Activated B cell treated with CpG ODN at 0.5 μM for 24 hours (primary cell): Measurements from ENCODE around the gene SPACA4. TPM values are rescaled to one million over a fixed set of nuclear protein-coding genes. Genes with fewer than 3 reads are reported as not detected.
A peak's percentile ranks its signal among the peaks of the same experiment; 100 is the strongest.

Experiments
- ATAC-seq: fragments of 200-7000 bp; cut with Tn5 transposase; one replicate; pipeline ENCODE4 v1.10.0; 2021; ENCODE audit warnings: low read depth, mild to moderate bottlenecking, moderate library complexity
- CTCF ChIA-PET: fragments of 350-600 bp; sonication (Branson Sonifier 250); formaldehyde crosslinking; loops from one replicate; lab custom pipeline; 2021; ENCODE audit warnings: antibody characterized with exemption; lab: Charles Lee
- POLR2A ChIA-PET: fragments of 350-600 bp; sonication (Branson Sonifier 250); formaldehyde crosslinking; loops from one replicate; lab custom pipeline; 2021; ENCODE audit warnings: antibody characterized with exemption; lab: Charles Lee
- DNase-seq: peaks from one replicate; pipeline ENCODE4 v3.0.0; 2022
- H3K27ac Mint-ChIP-seq: one replicate; pipeline ENCODE4 v1.8.0; 2020; ENCODE audit warnings: mixed read lengths
- H3K27me3 Mint-ChIP-seq: one replicate; pipeline ENCODE4 v1.8.0; 2021; ENCODE audit warnings: mixed read lengths
- H3K36me3 Mint-ChIP-seq: one replicate; pipeline ENCODE4 v1.8.0; 2021; ENCODE audit warnings: low read depth, mixed read lengths
- H3K4me1 Mint-ChIP-seq: one replicate; pipeline ENCODE4 v1.8.0; 2021; ENCODE audit warnings: mixed read lengths
- H3K4me3 Mint-ChIP-seq: one replicate; pipeline ENCODE4 v1.8.0; 2020; ENCODE audit warnings: mild to moderate bottlenecking, mixed read lengths
- H3K9me3 Mint-ChIP-seq: one replicate; pipeline ENCODE4 v1.8.0; 2020; ENCODE audit warnings: mixed read lengths
- intact Hi-C: fragments of 100-400 bp; cut with micrococcal nuclease; formaldehyde crosslinking; loops from one replicate; pipeline ENCODE4 v1.15.1; 2024
- total RNA-seq: library from RNA; stranded (reverse); gene quantifications from 2 replicates; pipeline ENCODE4 v1.2.3, GENCODE V29; 2022
- TF ChIP-seq, protein P1 (sequence below): fragments of 200-600 bp; IDR thresholded peaks from one replicate; pipeline ENCODE4 v1.8.0; 2022; ENCODE audit warnings: antibody characterized with exemption, mild to moderate bottlenecking

SPACA4 gene
- total RNA-seq, 1 donor from 2014 or later = not detected

DNA sequence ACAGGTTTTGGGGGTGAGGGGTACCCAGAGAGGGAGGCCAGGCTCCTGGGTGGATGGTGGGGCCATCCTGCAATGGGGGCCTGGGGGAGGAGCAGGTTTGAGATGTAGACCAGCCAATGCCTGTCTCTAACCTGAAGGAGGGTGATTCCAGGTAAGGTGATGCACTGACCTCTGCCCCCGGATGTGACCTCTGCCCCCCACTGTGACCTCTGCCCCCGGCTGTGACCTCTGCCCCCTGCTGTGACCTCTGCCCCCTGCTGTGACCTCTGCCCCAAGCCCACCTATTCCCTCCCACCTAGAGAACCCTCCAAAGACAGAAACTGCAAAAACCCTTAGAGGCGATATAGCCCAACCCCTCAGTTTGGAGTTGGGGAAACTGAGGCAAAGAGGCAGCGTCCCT is 10.3 kb upstream of the SPACA4 start:
- Mint-ChIP-seq H3K4me3 (no peak overlapping the region), H3K36me3 (no peaks in the 10 kb centered on the region), H3K4me1 (no peaks in the 10 kb centered on the region), H3K27ac (no peak overlapping the region), H3K9me3 (no peaks in the 10 kb centered on the region), H3K27me3 (no peaks in the 10 kb centered on the region)
- intact Hi-C loops = no loop called here
- DNase-seq = no peak
- no peak for ATAC-seq
- ChIA-PET CTCF (no interaction called here), POLR2A (no interaction called here)
- TF ChIP-seq, protein P1, sequence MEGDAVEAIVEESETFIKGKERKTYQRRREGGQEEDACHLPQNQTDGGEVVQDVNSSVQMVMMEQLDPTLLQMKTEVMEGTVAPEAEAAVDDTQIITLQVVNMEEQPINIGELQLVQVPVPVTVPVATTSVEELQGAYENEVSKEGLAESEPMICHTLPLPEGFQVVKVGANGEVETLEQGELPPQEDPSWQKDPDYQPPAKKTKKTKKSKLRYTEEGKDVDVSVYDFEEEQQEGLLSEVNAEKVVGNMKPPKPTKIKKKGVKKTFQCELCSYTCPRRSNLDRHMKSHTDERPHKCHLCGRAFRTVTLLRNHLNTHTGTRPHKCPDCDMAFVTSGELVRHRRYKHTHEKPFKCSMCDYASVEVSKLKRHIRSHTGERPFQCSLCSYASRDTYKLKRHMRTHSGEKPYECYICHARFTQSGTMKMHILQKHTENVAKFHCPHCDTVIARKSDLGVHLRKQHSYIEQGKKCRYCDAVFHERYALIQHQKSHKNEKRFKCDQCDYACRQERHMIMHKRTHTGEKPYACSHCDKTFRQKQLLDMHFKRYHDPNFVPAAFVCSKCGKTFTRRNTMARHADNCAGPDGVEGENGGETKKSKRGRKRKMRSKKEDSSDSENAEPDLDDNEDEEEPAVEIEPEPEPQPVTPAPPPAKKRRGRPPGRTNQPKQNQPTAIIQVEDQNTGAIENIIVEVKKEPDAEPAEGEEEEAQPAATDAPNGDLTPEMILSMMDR = no peak

DNA sequence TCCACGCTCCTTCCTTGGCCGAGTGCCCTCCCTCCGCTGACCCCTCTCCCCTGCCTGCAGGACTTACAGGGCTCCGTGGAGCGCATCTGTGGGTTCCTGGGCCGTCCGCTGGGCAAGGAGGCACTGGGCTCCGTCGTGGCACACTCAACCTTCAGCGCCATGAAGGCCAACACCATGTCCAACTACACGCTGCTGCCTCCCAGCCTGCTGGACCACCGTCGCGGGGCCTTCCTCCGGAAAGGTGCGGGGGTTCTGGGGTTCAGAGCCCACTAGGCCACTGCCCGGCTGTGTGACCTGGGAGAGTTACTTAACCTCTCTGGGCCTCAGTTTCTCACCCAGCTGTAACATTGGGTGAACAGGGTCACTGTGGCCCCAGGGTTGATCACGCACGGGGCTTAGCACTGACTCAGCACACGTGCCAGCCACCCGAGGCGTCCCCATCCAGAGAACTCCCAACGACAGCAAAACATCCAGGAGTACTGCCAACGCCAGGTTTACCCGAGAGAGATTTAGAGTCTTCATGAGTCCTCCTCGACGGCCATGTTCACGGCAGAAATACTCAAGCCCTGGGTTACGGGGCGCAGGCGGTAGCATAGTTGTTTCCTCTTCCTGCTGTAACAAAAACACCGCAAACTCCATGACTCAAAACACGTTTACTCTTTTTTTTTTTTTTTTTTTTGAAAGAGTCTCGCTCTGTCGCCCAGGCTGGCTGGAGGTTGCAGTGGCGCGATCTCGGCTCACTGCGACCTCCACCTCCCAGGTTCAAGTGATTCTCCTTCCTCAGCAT is 9.7 kb upstream of the SPACA4 start:
- POLR2A ChIA-PET = interaction anchor here (0.7 kb wide), 1 partner anchor 11 kb away, joined by 7 read pairs; no protein-coding TSS in a partner anchor
- H3K4me3 Mint-ChIP-seq = peak overlapping the region; percentile 28
- ATAC-seq = peak; percentile 73
- intact Hi-C loops = no loop called here
- H3K27ac Mint-ChIP-seq = no peak overlapping the region
- no peaks in the 10 kb centered on the region for H3K9me3 Mint-ChIP-seq
- CTCF ChIA-PET = no interaction called here
- no peaks in the 10 kb centered on the region for H3K36me3 Mint-ChIP-seq
- no peaks in the 10 kb centered on the region for H3K4me1 Mint-ChIP-seq
- TF ChIP-seq, protein P1 = no peak
- DNase-seq = no peak
- no peaks in the 10 kb centered on the region for H3K27me3 Mint-ChIP-seq

DNA sequence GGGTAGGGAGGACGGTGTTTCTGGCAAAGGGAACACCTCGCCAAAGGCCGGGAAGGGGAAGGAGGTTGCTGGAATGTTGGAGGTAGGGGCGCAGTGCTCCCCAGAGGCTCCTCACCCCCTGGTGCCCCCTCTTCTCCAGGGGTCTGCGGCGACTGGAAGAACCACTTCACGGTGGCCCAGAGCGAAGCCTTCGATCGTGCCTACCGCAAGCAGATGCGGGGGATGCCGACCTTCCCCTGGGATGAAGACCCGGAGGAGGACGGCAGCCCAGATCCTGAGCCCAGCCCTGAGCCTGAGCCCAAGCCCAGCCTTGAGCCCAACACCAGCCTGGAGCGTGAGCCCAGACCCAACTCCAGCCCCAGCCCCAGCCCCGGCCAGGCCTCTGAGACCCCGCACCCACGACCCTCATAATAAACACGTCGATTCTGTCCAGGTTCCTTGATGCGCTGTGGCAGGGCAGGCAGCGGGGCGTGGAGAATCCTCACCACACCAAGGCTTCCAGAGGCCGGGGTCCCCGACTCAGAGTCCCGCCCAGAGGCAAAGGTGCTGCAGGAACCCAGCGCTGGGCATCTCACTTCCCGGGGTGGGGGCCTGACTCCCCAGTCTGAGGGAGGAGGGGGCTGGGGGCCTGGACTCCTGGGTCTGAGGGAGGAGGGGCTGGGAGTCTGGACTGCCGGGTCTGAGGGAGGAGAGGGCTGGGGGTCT is 7.4 kb upstream of the SPACA4 start:
- ATAC-seq = no peak
- no peaks in the 10 kb centered on the region for H3K9me3 Mint-ChIP-seq
- ChIA-PET CTCF (no interaction called here), POLR2A (interaction anchor here (0.6 kb wide), 1 partner anchor 131 kb away, joined by 3 read pairs; no protein-coding TSS in a partner anchor)
- intact Hi-C loops = no loop called here
- no peak overlapping the region for H3K27ac Mint-ChIP-seq
- H3K27me3 Mint-ChIP-seq = no peaks in the 10 kb centered on the region
- no peak overlapping the region for H3K4me3 Mint-ChIP-seq
- DNase-seq = no peak
- no peaks in the 10 kb centered on the region for H3K36me3 Mint-ChIP-seq
- TF ChIP-seq, protein P1 = no peak
- no peaks in the 10 kb centered on the region for H3K4me1 Mint-ChIP-seq

DNA sequence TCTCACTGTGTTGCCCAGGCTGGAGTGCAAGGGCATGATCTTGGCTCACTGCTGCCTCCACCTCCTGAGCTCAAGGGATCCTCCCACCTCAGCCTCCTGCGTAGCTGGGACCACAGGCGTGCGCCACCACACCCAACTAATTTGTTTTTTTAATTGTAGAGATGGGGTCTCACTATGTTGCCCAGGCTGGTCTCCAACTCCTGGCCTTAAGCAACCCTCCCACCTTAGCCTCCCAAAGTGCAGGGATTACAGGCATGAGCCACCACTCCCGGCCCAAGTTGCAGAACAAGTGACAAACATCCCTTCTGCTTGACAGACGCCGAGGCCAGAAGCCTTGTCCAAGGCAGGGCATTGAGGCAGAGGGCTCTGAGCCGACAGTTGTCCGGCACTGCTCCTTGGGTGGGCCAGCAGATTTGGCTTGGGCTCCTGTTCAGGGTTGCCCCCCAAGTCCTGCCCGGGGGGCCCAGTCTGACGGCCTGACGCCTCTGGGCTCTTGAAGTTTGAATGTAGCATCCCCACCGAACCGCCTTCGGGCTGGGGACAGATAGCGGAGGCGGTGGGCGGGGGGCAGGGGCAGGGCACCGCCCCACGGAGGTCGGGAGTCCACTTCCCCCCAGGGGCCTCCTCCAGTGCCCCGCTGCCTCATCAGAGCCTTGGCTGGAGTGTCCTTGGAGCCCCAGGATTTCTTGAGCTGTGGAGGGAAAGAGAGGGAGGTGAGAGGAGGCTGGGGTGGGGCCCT is 5.7 kb upstream of the SPACA4 start:
- no peak for ATAC-seq
- H3K4me1 Mint-ChIP-seq = no peaks in the 10 kb centered on the region
- H3K36me3 Mint-ChIP-seq = no peaks in the 10 kb centered on the region
- H3K4me3 Mint-ChIP-seq = no peak overlapping the region
- CTCF ChIA-PET = no interaction called here
- intact Hi-C loops = no loop called here
- TF ChIP-seq, protein P1 = no peak
- H3K27me3 Mint-ChIP-seq = no peaks in the 10 kb centered on the region
- H3K27ac Mint-ChIP-seq = no peak overlapping the region
- H3K9me3 Mint-ChIP-seq = no peaks in the 10 kb centered on the region
- POLR2A ChIA-PET = interaction anchor here (0.7 to 1.0 kb wide), 2 partner anchors 237 to 1076 kb away, joined by 4 to 7 read pairs; partner anchors contain the start of genes SYNGR4 and TMEM143
- DNase-seq = no peak
